SK-N-SH (cell line): Measurements from ENCODE around the gene PASK.

ENCODE experiments used
- CTCF ChIP-seq: fragments of 200-600 bp; sonication (generic); IDR thresholded peaks from 2 replicates; pipeline ENCODE4 v1.6.1; 2017; ENCODE audit warnings: antibody characterized with exemption, mild to moderate bottlenecking, moderate library complexity
- EP300 ChIP-seq, 2 experiments: IDR thresholded peaks; 2 replicates each; pipeline versions ENCODE4 v1.4.0 to v1.6.1; 2012; ENCODE audit warnings: borderline replicate concordance in 1 of 2, low read depth in 1 of 2, low read length in 1 of 2
- EZH2phosphoT487 ChIP-seq: fragments of 200-600 bp; sonication (generic); IDR thresholded peaks from 2 replicates; pipeline ENCODE4 v1.6.1; 2017; ENCODE audit warnings: low read depth, mixed run types, mild to moderate bottlenecking, antibody characterized with exemption, moderate library complexity, borderline replicate concordance
- FOXJ3 ChIP-seq: sonication (generic); formaldehyde crosslinking; IDR thresholded peaks from 2 replicates; pipeline ENCODE4 v1.5.1; 2020; ENCODE audit warnings: mild to moderate bottlenecking, missing genetic modification reagents
- GATA2 ChIP-seq: sonication (generic); formaldehyde crosslinking; IDR thresholded peaks from 2 replicates; pipeline ENCODE4 v1.5.0; 2020; ENCODE audit warnings: mild to moderate bottlenecking, missing genetic modification reagents
- POLR2AphosphoS5 ChIP-seq: IDR thresholded peaks from 2 replicates; pipeline ENCODE4 v1.6.1; 2012; ENCODE audit warnings: low read depth, low read length
- RFX5 ChIP-seq: IDR thresholded peaks from 2 replicates; pipeline ENCODE4 v1.6.1; 2012; ENCODE audit warnings: mild to moderate bottlenecking, improper control_type of control experiment, low read length
- TAF1 ChIP-seq: IDR thresholded peaks from 2 replicates; pipeline ENCODE4 v1.6.1; 2012; ENCODE audit warnings: low read depth, mild to moderate bottlenecking, low read length, moderate library complexity, borderline replicate concordance
- ZBTB33 ChIP-seq: IDR thresholded peaks from 2 replicates; pipeline ENCODE4 v1.4.0; 2012; ENCODE audit warnings: low read depth, borderline replicate concordance

- TF ChIP-seq POLR2AphosphoS5 (no peak), CTCF (no peak), GATA2 (CRISPR knock-in tag) (no peak), RFX5 (no peak), ZBTB33 (no peak), EP300 (IDR thresholded peaks at IDR 0.05; ENCODE audit: borderline replicate concordance in 1 of 2, low read depth in 1 of 2, low read length in 1 of 2) (no peak), EZH2phosphoT487 (no peak), TAF1 (no peak), FOXJ3 (CRISPR knock-in tag) (no peak)
Observed at GRCh38 chr2:241161646-241162281, 12.5 kb upstream of the PASK start.
